Neuronal stem cell (in vitro differentiated cells): Measurements from ENCODE around the gene MEGF6.

ENCODE experiments used
- DNase-seq: peaks from one replicate; pipeline ENCODE4 v3.0.0-alpha.2; 2013; ENCODE audit warnings: low spot score
- H2AFZ ChIP-seq: one replicate; pipeline ENCODE4 v1.6.1; 2013; ENCODE audit warnings: mild to moderate bottlenecking, low read length, inconsistent platforms
- H2AK5ac ChIP-seq: 2 replicates; pipeline ENCODE4 v1.6.1; 2013; ENCODE audit warnings: low read depth, mild to moderate bottlenecking, inconsistent platforms, low read length, moderate library complexity, mixed read lengths
- H2BK120ac ChIP-seq: 2 replicates; pipeline ENCODE4 v1.6.1; 2013; ENCODE audit warnings: low read depth, mild to moderate bottlenecking, inconsistent platforms, low read length, moderate library complexity, mixed read lengths
- H2BK12ac ChIP-seq: one replicate; pipeline ENCODE4 v1.6.1; 2013; ENCODE audit warnings: low read length, inconsistent platforms
- H2BK15ac ChIP-seq: 2 replicates; pipeline ENCODE4 v1.6.1; 2013; ENCODE audit warnings: mild to moderate bottlenecking, low read length, inconsistent platforms, mixed read lengths
- H2BK5ac ChIP-seq: one replicate; pipeline ENCODE4 v1.6.1; 2013; ENCODE audit warnings: inconsistent platforms, mild to moderate bottlenecking, low read length, moderate library complexity
- H3K14ac ChIP-seq: one replicate; pipeline ENCODE4 v1.6.1; 2013; ENCODE audit warnings: low read length, inconsistent platforms
- H3K18ac ChIP-seq: 2 replicates; pipeline ENCODE4 v1.6.1; 2013; ENCODE audit warnings: low read length, inconsistent platforms
- H3K23ac ChIP-seq: 2 replicates; pipeline ENCODE4 v1.6.1; 2013; ENCODE audit warnings: low read depth, mild to moderate bottlenecking, mixed read lengths, low read length, inconsistent platforms; ENCODE audit not compliant: poor library complexity
- H3K27ac ChIP-seq: replicated peaks from 3 replicates; pipeline ENCODE4 v1.5.1; 2013; ENCODE audit warnings: low read length, inconsistent platforms
- H3K27me3 ChIP-seq, 3 experiments: 2 replicates each; pipeline ENCODE4 v1.6.1; 2013; ENCODE audit warnings: low read length in 3 of 3, mild to moderate bottlenecking in 2 of 3, inconsistent platforms in 1 of 3, low read depth in 1 of 3, mixed read lengths in 1 of 3, moderate library complexity in 1 of 3; ENCODE audit not compliant: control insufficient read depth in 3 of 3, insufficient read depth in 3 of 3
- H3K36me3 ChIP-seq, 2 donors: replicated peaks in 1 of 2; 2 replicates each; pipeline ENCODE4 v1.6.1; 2013; ENCODE audit warnings: low read length in 2 of 2; ENCODE audit not compliant: control insufficient read depth in 2 of 2, insufficient read depth in 2 of 2
- H3K4ac ChIP-seq: 2 replicates; pipeline ENCODE4 v1.6.1; 2013; ENCODE audit warnings: inconsistent platforms, mild to moderate bottlenecking, low read length, moderate library complexity
- H3K4me1 ChIP-seq, 2 donors: 1 replicate in 1 of 2; 2 replicates in 1 of 2; pipeline ENCODE4 v1.6.1; 2013; ENCODE audit warnings: low read length in 2 of 2, low read depth in 1 of 2; ENCODE audit not compliant: control insufficient read depth in 2 of 2, insufficient read depth in 1 of 2
- H3K4me2 ChIP-seq: one replicate; pipeline ENCODE4 v1.6.1; 2013; ENCODE audit warnings: mild to moderate bottlenecking, low read length, inconsistent platforms; ENCODE audit not compliant: insufficient read depth, poor library complexity, severe bottlenecking
- H3K4me3 ChIP-seq, 2 donors: 2 replicates each; pipeline ENCODE4 v1.5.1; 2013; ENCODE audit warnings: low read length in 2 of 2, mild to moderate bottlenecking in 2 of 2, inconsistent platforms in 1 of 2, moderate library complexity in 1 of 2
- H3K79me1 ChIP-seq: one replicate; pipeline ENCODE4 v1.6.1; 2013; ENCODE audit warnings: low read depth, mild to moderate bottlenecking, inconsistent platforms, low read length, moderate library complexity
- H3K9ac ChIP-seq: one replicate; pipeline ENCODE4 v1.6.1; 2013; ENCODE audit warnings: mild to moderate bottlenecking, low read depth, low read length, inconsistent platforms; ENCODE audit not compliant: poor library complexity
- H3K9me3 ChIP-seq, 2 donors: replicated peaks in 1 of 2; 2 replicates each; pipeline versions ENCODE3 to v1.6.1; 2013; ENCODE audit warnings: low read length in 2 of 2, mild to moderate bottlenecking in 2 of 2, inconsistent platforms in 1 of 2, low read depth in 1 of 2, mixed read lengths in 1 of 2, moderate library complexity in 1 of 2; ENCODE audit not compliant: control insufficient read depth in 2 of 2, insufficient read depth in 1 of 2
- H4K8ac ChIP-seq: one replicate; pipeline ENCODE4 v1.6.1; 2013; ENCODE audit warnings: low read depth, mild to moderate bottlenecking, inconsistent platforms, low read length, moderate library complexity
- H4K91ac ChIP-seq: one replicate; pipeline ENCODE4 v1.6.1; 2013; ENCODE audit warnings: low read length, low read depth, mild to moderate bottlenecking, inconsistent platforms; ENCODE audit not compliant: poor library complexity
- whole genome bisulfite sequencing, 2 donors: extraction: QIAGEN DNeasy Blood & Tissue Kit; methylation state at CpG; one replicate each; pipeline ENCODE4 v1.1.7; 2013; ENCODE audit warnings: missing lambda C conversion rate in 2 of 2, mixed read lengths in 1 of 2; ENCODE audit not compliant: insufficient read length in 2 of 2, insufficient replicate concordance in 1 of 2; ENCODE audit errors: extremely low coverage in 2 of 2; 5-methylcytosine and 5-hydroxymethylcytosine counted together

MEGF6 gene

GRCh38 chr1:3606779-3607702 lies 4.3 kb downstream of the MEGF6 start:
- peaks cover 25 to 38% of the 10 kb centered on the region in 2 donors for H3K4me1 ChIP-seq
- H3K27ac ChIP-seq = no peak overlapping the region
- H3K9me3 ChIP-seq = peaks cover 0 to 4% of the 10 kb centered on the region in 2 donors
- H4K91ac ChIP-seq = no peak overlapping the region
- H4K8ac ChIP-seq = no peak overlapping the region
- H3K36me3 ChIP-seq = peaks cover 0 to 3% of the 10 kb centered on the region in 2 donors
- H2AK5ac ChIP-seq = peak overlapping the region; percentile 91
- H3K4me2 ChIP-seq = no peak overlapping the region
- H3K79me1 ChIP-seq = peaks cover 48% of the 10 kb centered on the region
- no peak overlapping the region for H2BK5ac ChIP-seq
- WGBS, 2 donors = no CpG with 5 or more reads among the region's 23 CpGs
- H2BK120ac ChIP-seq = no peak overlapping the region
- no peak for DNase-seq
- no peak overlapping the region for H3K9ac ChIP-seq
- no peak overlapping the region for H2AFZ ChIP-seq
- no peak overlapping the region for H3K4ac ChIP-seq
- peak overlapping the region; percentile 62 for H3K18ac ChIP-seq
- peak overlapping the region; percentile 3 for H3K14ac ChIP-seq
- peaks cover 0 to 4% (median 3%) of the 10 kb centered on the region in 3 experiments for H3K27me3 ChIP-seq
- peak overlapping the region; percentile 49 for H2BK15ac ChIP-seq
- H3K23ac ChIP-seq = no peak overlapping the region
- H2BK12ac ChIP-seq = no peak overlapping the region
- no peak overlapping the region for H3K4me3 ChIP-seq

GRCh38 chr1:3604997-3605823 lies 6.1 kb downstream of the MEGF6 start:
- no peak overlapping the region for H3K9ac ChIP-seq
- no peak for DNase-seq
- no peak overlapping the region for H3K27ac ChIP-seq
- no peak overlapping the region for H2AFZ ChIP-seq
- H4K91ac ChIP-seq = no peak overlapping the region
- H3K27me3 ChIP-seq = no peaks in the 10 kb centered on the region
- no peak overlapping the region for H2BK5ac ChIP-seq
- WGBS, 2 donors = 91 to 100% methylated on average over 3 to 5 of the region's 7 CpGs
- H3K4me3 ChIP-seq = peak overlapping the region in 1 of 2 donors; percentile 11
- peaks cover 49% of the 10 kb centered on the region for H3K79me1 ChIP-seq
- no peak overlapping the region for H2BK15ac ChIP-seq
- peaks cover 20 to 33% of the 10 kb centered on the region in 2 donors for H3K4me1 ChIP-seq
- peaks cover 0 to 4% of the 10 kb centered on the region in 2 donors for H3K9me3 ChIP-seq
- no peak overlapping the region for H4K8ac ChIP-seq
- H3K23ac ChIP-seq = no peak overlapping the region
- H3K4me2 ChIP-seq = no peak overlapping the region
- no peak overlapping the region for H3K14ac ChIP-seq
- no peak overlapping the region for H2BK12ac ChIP-seq
- no peak overlapping the region for H3K18ac ChIP-seq
- peak overlapping the region; percentile 29 for H2AK5ac ChIP-seq
- H3K4ac ChIP-seq = no peak overlapping the region
- H2BK120ac ChIP-seq = no peak overlapping the region
- peaks cover 3 to 4% of the 10 kb centered on the region in 2 donors for H3K36me3 ChIP-seq

- H3K4me3 ChIP-seq = no peak overlapping the region
- no peak overlapping the region for H2BK12ac ChIP-seq
- no peak overlapping the region for H2BK15ac ChIP-seq
- WGBS, 2 donors = no CpG with 5 or more reads among the region's 8 CpGs
- H3K4me1 ChIP-seq = peaks cover 14 to 26% of the 10 kb centered on the region in 2 donors
- peaks cover 45% of the 10 kb centered on the region for H3K79me1 ChIP-seq
- peaks cover 0 to 4% of the 10 kb centered on the region in 2 donors for H3K9me3 ChIP-seq
- H3K18ac ChIP-seq = peak overlapping the region; percentile 27
- H3K9ac ChIP-seq = no peak overlapping the region
- no peak overlapping the region for H3K4me2 ChIP-seq
- H3K27me3 ChIP-seq = no peaks in the 10 kb centered on the region
- peaks cover 3 to 4% of the 10 kb centered on the region in 2 donors for H3K36me3 ChIP-seq
- peak overlapping the region; percentile 66 for H3K23ac ChIP-seq
- H3K14ac ChIP-seq = no peak overlapping the region
- no peak for DNase-seq
- no peak overlapping the region for H2BK120ac ChIP-seq
- H2BK5ac ChIP-seq = no peak overlapping the region
- no peak overlapping the region for H4K91ac ChIP-seq
- no peak overlapping the region for H3K27ac ChIP-seq
- no peak overlapping the region for H4K8ac ChIP-seq
- no peak overlapping the region for H2AFZ ChIP-seq
- H2AK5ac ChIP-seq = peak overlapping the region; percentile 29
- H3K4ac ChIP-seq = no peak overlapping the region
Observed at GRCh38 chr1:3604468-3604974, 6.8 kb downstream of the MEGF6 start.
